Activated naive CD4-positive, alpha-beta T cell treated with anti-CD3 and anti-CD28 coated beads, Interleukin-2, amount 10 ng/mL, durations not matched to agents 7 days and 5 days (primary cell): ENCODE results near the gene ZNF3.

ENCODE experiments used
- CTCF ChIA-PET: fragments of 350-600 bp; sonication (Branson Sonifier 250); formaldehyde crosslinking; loops from one replicate; lab custom pipeline; 2021; ENCODE audit warnings: antibody characterized with exemption; lab: Charles Lee
- DNase-seq: peaks from one replicate; pipeline ENCODE4 v3.0.0-alpha.2; 2020
- H3K27ac Mint-ChIP-seq: one replicate; pipeline ENCODE4 v1.8.0; 2021; ENCODE audit warnings: mild to moderate bottlenecking, moderate library complexity, mixed read lengths
- H3K27me3 Mint-ChIP-seq: one replicate; pipeline ENCODE4 v1.8.0; 2021; ENCODE audit warnings: mild to moderate bottlenecking, mixed read lengths
- H3K36me3 Mint-ChIP-seq: one replicate; pipeline ENCODE4 v1.8.0; 2021; ENCODE audit warnings: mixed read lengths
- H3K4me1 Mint-ChIP-seq: one replicate; pipeline ENCODE4 v1.8.0; 2021; ENCODE audit warnings: mixed read lengths
- H3K4me3 Mint-ChIP-seq: one replicate; pipeline ENCODE4 v1.8.0; 2021; ENCODE audit warnings: mild to moderate bottlenecking, moderate library complexity, mixed read lengths
- H3K9me3 Mint-ChIP-seq: one replicate; pipeline ENCODE4 v1.8.0; 2021; ENCODE audit warnings: mixed read lengths

The ZNF3 gene

DNA sequence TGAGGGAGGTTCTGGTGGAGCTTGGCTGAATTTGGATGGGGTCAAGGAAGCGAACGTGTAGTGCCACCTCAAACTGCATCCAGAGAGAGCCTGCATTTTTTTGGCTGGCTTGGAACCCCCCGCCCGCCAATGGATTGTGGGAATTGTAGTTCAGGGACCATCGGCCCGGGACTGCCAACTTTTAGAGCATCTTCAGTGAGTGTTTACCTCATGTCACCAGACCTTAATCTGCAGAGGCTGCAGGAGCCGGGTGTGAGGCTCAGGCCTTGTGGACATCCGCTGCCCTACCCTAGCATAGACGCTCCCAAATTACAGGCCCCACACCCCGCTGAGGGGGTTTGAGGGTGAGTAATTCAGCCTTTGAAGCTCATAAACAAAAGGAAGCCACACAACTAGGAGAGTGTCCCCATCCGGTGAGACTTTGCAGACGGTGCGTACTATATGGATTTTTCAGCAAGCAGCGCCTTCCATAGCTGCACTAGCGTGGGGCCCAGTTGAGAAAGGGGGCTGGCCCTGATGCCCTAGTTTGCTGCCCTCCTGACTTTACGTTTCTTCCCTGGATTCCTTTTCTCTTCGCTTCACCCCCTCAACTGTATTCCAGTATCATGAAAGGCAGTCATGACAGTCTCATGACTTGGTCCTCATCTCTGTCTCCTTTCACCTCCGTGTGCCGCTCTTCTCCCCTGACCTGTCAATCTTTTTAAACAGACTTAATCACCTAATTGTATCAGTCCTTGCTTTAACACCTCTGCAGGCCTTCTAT lies 38.6 kb upstream of the ZNF3 start:
- Mint-ChIP-seq H3K27ac (peak overlapping the region; percentile 95), H3K36me3 (peaks cover 29% of the 10 kb centered on the region), H3K4me3 (peak overlapping the region; percentile 90), H3K27me3 (no peaks in the 10 kb centered on the region), H3K4me1 (peaks cover 48% of the 10 kb centered on the region), H3K9me3 (no peaks in the 10 kb centered on the region)
- CTCF ChIA-PET = interaction anchor here (0.6 to 1.3 kb wide), 5 partner anchors 9 to 330 kb away, joined by 3 to 4 read pairs (median 3); no protein-coding TSS in a partner anchor
- peak; percentile 83 for DNase-seq

DNA sequence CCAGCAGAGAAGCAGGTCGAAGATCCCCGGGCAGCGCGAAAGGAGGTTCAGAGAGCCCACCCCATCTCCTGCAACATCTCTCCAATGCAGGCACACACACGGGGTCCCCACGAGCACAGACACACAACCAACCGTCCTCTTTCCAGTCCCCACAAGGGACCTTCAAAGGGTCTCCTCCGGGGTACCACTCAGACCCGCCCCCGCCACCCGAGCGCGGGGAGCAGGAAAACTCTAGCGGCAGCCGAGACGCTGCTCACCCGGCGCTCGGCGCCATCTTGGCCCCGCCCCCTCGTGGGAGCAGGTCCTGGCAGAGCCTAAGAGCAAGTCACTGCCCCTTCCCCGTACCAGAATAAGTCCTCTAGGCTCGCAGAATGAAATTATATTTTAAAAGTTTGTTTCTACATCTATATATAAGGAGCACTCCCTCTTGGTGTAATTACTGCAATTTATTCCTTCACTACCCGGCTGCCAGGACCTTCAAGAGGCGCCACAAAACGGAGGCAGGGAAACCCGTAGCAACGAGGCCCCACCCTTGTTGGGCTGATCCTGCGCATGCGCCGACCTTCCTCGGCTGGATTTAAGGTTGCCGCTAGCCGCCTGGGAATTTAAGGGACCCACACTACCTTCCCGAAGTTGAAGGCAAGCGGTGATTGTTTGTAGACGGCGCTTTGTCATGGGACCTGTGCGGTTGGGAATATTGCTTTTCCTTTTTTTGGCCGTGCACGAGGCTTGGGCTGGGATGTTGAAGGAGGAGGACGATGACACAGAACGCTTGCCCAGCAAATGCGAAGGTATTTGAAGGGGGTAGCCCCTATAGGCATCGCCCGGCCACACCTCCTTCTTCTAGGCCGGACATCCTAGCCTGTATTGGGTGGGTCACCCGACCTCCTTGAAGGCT lies 37.8 kb upstream of the ZNF3 start, which contains the start of the genes CNPY4 and TAF6:
Gene CNPY4, plus strand, starts transcription at position 563 of the 898 bp plus-strand sequence. Its CDS starts 111 bp downstream, at position 674.
Gene TAF6, minus strand, starts transcription at position 287 of the 898 bp plus-strand sequence. CDS start 5,149 bp downstream, outside the sequence.
- Mint-ChIP-seq H3K27ac (peak within 1 kb of the TSS; percentile 95), H3K36me3 (peaks cover 22% of the 10 kb centered on the region)

DNA sequence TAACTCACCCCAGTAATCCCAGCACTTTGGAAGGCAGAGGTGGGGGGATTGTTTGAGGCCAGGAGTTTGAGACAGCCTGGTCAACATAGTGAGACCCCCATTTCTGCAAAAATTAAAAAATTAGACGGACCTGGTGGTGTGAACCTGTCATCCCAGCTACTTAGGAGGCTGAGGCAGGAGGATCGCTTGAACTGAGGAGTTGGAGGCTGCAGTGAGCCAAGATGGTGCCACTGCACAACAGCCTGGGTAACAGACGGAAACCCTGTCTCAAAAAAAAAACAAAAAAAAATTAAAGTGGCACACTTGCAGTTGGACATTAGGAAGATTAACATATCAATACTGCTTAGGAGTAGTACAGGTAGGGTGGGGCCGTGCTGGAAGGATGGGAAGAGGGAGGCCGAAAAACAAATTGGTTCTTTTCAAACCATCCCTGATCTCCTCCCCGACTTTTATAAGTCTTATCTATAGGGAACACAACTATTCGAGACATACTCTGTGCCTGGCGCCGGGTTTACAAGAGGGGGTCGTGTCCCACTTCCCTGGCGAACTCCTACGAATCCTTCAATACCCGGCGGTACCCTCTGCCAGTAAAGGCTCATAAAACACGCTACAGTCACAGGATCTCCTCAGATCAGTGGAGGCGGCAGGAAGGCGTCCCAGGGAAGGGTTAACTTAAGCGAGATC lies 37.0 kb upstream of the ZNF3 start:
- H3K9me3 Mint-ChIP-seq = no peaks in the 10 kb centered on the region
- H3K4me1 Mint-ChIP-seq = peaks cover 38% of the 10 kb centered on the region
- CTCF ChIA-PET = no interaction called here
- no peaks in the 10 kb centered on the region for H3K27me3 Mint-ChIP-seq
- H3K36me3 Mint-ChIP-seq = peaks cover 24% of the 10 kb centered on the region
- peak overlapping the region; percentile 90 for H3K4me3 Mint-ChIP-seq
- peak overlapping the region; percentile 95 for H3K27ac Mint-ChIP-seq
- no peak for DNase-seq

More for the DNA sequence above, 37.8 kb upstream of the ZNF3 start, which contains the start of the genes CNPY4 and TAF6:
- CTCF ChIA-PET = interaction anchor here (0.6 to 1.1 kb wide), 3 partner anchors 11 to 330 kb away, joined by 3 to 4 read pairs (median 3); no protein-coding TSS in a partner anchor
- no peaks in the 10 kb centered on the region for H3K27me3 Mint-ChIP-seq
- peaks cover 40% of the 10 kb centered on the region for H3K4me1 Mint-ChIP-seq
- no peaks in the 10 kb centered on the region for H3K9me3 Mint-ChIP-seq
- DNase-seq = peak; percentile 96
- H3K4me3 Mint-ChIP-seq = peak within 1 kb of the TSS; percentile 90

GRCh38 chr7:100115026-100115425 lies 33.5 kb upstream of the ZNF3 start:
- CTCF ChIA-PET = no interaction called here
- H3K27ac Mint-ChIP-seq = no peak overlapping the region
- DNase-seq = no peak
- H3K36me3 Mint-ChIP-seq = peaks cover 37% of the 10 kb centered on the region
- H3K4me3 Mint-ChIP-seq = no peak overlapping the region
- no peaks in the 10 kb centered on the region for H3K27me3 Mint-ChIP-seq
- peaks cover 15% of the 10 kb centered on the region for H3K4me1 Mint-ChIP-seq
- no peaks in the 10 kb centered on the region for H3K9me3 Mint-ChIP-seq

GRCh38 chr7:100111914-100112313 lies 30.4 kb upstream of the ZNF3 start:
- no peaks in the 10 kb centered on the region for H3K4me1 Mint-ChIP-seq
- H3K27ac Mint-ChIP-seq = peak overlapping the region; percentile 28
- no peaks in the 10 kb centered on the region for H3K27me3 Mint-ChIP-seq
- CTCF ChIA-PET = interaction anchor here (0.6 to 1.3 kb wide), 2 partner anchors 23 to 132 kb away, joined by 3 to 6 read pairs; no protein-coding TSS in a partner anchor
- no peak for DNase-seq
- H3K4me3 Mint-ChIP-seq = no peak overlapping the region
- H3K36me3 Mint-ChIP-seq = peaks cover 50% of the 10 kb centered on the region
- no peaks in the 10 kb centered on the region for H3K9me3 Mint-ChIP-seq

DNA sequence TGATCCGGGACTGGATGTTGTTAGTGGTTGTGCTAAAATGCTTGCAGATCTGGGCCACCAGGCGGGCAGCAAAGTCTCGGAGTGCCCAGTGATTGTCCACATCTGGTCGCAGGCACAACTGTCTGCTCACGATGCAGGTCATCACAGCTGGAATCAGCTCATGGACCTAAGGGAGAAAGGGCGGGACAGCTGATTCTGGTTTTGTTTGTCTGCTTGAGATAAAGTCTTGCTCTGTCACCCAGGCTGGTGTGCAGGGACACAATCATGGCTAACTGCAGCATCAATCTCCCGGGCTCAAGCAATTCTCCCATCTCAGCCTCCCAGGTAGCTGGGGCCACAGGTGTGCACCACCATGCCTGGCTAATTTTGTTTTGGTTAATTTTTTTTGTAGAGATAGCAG lies 29.6 kb upstream of the ZNF3 start:
- Mint-ChIP-seq H3K9me3 (no peaks in the 10 kb centered on the region), H3K4me3 (no peak overlapping the region), H3K27ac (no peak overlapping the region), H3K36me3 (peaks cover 54% of the 10 kb centered on the region), H3K4me1 (no peaks in the 10 kb centered on the region), H3K27me3 (no peaks in the 10 kb centered on the region)
- CTCF ChIA-PET = interaction anchor here (0.6 to 1.3 kb wide), 2 partner anchors 24 to 132 kb away, joined by 3 to 6 read pairs; no protein-coding TSS in a partner anchor
- DNase-seq = no peak

DNA sequence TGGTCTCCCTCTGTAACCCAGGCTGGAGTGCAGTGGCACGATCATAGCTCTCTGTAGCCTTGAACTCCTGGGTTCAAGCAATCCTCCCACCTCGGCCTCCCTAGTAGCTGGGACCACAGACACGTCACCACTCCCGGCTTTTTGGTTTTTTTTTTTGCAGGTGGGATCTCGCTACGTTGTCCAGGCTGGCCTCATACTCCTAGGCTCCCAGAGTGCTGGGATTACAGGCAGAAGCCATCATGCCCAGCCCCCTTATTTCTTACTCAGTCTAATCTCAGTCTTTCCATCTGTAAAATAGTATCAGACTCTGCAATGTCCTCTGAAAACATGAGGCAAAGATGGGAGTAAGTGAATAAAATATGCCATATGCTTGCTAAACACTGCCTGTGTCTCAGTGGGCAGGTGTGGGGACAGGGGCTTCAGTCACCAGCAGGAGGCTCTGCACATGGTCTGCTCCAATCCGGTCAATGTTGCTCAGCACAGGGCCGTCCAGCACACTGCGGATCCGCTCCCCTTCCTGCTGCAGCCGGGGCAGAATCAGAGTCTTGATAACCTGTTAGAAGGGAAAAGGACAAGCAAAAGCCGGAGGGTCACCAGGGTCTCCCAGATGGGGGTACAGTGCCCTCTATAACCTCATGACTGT lies 28.1 kb upstream of the ZNF3 start:
- Mint-ChIP-seq H3K27ac (no peak overlapping the region), H3K27me3 (no peaks in the 10 kb centered on the region), H3K36me3 (peaks cover 57% of the 10 kb centered on the region), H3K9me3 (no peaks in the 10 kb centered on the region), H3K4me3 (no peak overlapping the region), H3K4me1 (no peaks in the 10 kb centered on the region)
- no peak for DNase-seq
- CTCF ChIA-PET = interaction anchor here (0.6 kb wide), 1 partner anchor 705 kb away, joined by 3 read pairs; no protein-coding TSS in a partner anchor

GRCh38 chr7:100107890-100108289 lies 26.4 kb upstream of the ZNF3 start:
- Mint-ChIP-seq H3K9me3 (no peaks in the 10 kb centered on the region), H3K36me3 (peaks cover 56% of the 10 kb centered on the region), H3K4me1 (peaks cover 8% of the 10 kb centered on the region), H3K4me3 (no peak overlapping the region), H3K27ac (peak overlapping the region; percentile 52), H3K27me3 (no peaks in the 10 kb centered on the region)
- no peak for DNase-seq
- CTCF ChIA-PET = no interaction called here

DNA sequence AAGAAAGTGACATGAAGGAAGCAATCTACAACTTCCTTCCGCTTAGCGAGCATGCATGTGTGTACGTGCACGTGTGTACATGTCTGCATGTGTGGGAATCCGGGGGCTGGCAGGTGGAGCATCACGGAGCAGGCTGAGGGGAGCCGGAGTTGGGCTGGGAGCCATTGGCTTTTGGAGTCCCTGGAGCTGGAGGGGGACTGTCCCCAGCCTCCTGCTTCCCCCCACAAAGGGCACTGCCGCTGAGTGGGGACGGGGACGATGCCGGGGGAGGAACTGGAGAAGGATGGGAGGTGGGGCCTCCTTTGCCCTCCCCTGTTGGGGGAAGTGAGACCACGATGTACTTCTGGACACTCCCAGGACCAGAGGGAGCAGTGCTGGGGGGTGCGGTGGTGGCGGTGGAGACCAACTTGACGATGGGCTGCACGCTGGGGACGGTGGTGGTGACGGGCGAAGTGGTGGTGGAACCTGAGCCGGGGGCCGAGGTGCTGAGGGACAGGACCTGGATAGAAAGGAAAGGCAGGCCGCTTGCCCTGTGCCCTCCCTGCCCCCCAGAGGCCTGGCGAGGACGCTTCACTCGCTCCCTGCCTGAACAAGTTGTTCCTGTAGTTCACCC lies 25.7 kb upstream of the ZNF3 start:
- no peak overlapping the region for H3K4me3 Mint-ChIP-seq
- DNase-seq = no peak
- no peaks in the 10 kb centered on the region for H3K27me3 Mint-ChIP-seq
- CTCF ChIA-PET = no interaction called here
- peaks cover 14% of the 10 kb centered on the region for H3K4me1 Mint-ChIP-seq
- no peak overlapping the region for H3K27ac Mint-ChIP-seq
- H3K9me3 Mint-ChIP-seq = no peaks in the 10 kb centered on the region
- H3K36me3 Mint-ChIP-seq = peaks cover 54% of the 10 kb centered on the region

- Mint-ChIP-seq H3K27me3 (no peaks in the 10 kb centered on the region), H3K9me3 (no peaks in the 10 kb centered on the region), H3K4me3 (no peak overlapping the region), H3K4me1 (peaks cover 14% of the 10 kb centered on the region), H3K36me3 (peaks cover 51% of the 10 kb centered on the region), H3K27ac (no peak overlapping the region)
- DNase-seq = no peak
- CTCF ChIA-PET = no interaction called here
Observed at GRCh38 chr7:100106633-100107032, 25.1 kb upstream of the ZNF3 start.

DNA sequence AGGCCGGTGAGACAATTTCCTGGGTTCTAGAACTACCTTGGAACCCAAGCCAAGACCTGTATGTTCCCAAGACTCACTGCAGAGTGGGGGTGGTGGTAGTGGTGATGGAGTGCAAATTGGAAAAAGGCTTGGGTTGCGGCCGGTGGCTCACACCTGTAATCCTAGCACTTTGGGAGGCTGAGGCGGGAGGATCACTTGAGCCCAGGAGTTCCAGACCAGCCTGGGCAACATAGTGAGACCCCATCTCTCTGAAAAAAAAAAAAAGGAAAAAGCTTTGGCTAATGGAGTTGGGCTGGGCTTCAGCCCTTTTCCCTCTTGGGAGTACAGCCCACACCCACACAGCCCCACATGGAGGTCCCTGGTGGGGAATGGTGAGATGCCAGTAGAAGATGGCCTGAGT lies 24.0 kb upstream of the ZNF3 start:
- H3K4me3 Mint-ChIP-seq = no peak overlapping the region
- DNase-seq = no peak
- peaks cover 45% of the 10 kb centered on the region for H3K36me3 Mint-ChIP-seq
- peak overlapping the region; percentile 33 for H3K27ac Mint-ChIP-seq
- H3K27me3 Mint-ChIP-seq = peaks cover 6% of the 10 kb centered on the region
- CTCF ChIA-PET = no interaction called here
- H3K9me3 Mint-ChIP-seq = no peaks in the 10 kb centered on the region
- H3K4me1 Mint-ChIP-seq = peaks cover 14% of the 10 kb centered on the region

DNA sequence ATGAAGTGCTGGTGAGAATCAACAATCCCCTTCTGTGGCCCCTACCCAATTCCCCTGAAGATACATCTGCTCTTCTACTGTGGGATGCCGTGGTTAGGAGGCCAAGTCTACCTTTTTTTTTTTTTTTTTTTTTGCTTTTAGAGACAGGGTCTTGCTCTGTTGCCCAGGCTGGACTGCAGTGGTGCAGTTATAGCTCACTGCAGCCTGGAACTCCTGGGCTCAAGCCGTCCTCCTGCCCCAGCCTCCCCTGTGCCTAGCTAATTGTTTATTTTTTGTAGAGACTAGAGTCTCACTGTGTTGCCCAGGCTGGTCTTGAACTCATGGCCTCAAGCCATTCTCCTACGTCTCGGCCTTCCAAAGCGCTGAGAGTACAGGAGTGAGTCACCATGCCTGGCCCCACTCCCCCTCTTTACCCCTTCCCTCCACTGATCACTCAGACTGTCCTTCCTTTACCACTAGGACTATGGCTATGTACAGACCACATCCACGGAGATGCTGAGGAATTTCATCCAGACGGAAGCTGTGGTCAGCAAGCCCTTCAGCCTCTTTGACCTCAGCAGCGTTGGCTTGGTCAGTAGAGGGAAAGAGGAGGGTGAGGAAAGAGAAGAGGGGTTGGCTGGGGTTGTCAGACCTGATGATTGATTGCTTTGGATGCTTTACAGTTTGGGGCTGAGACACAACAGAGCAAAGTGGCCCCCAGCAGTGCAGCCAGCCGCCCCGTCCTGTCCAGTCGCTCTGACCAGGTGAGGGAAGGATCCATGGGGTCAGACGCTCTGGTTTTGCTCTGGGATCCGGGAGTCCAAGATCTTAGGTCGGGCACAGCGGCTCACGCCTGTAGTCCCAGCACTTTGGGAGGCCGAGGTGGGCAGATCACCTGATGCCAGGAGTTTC lies 21.7 kb upstream of the ZNF3 start:
- no peak for DNase-seq
- peak overlapping the region; percentile 61 for H3K27ac Mint-ChIP-seq
- H3K9me3 Mint-ChIP-seq = no peaks in the 10 kb centered on the region
- peaks cover 35% of the 10 kb centered on the region for H3K4me1 Mint-ChIP-seq
- H3K36me3 Mint-ChIP-seq = peaks cover 54% of the 10 kb centered on the region
- peak overlapping the region; percentile 81 for H3K4me3 Mint-ChIP-seq
- CTCF ChIA-PET = interaction anchor here (0.9 kb wide), 1 partner anchor 17 kb away, joined by 3 read pairs; no protein-coding TSS in a partner anchor
- H3K27me3 Mint-ChIP-seq = peaks cover 6% of the 10 kb centered on the region
